ENCODE results near the gene ANGPT4. TPM values are rescaled to one million over a fixed set of nuclear protein-coding genes. Genes with fewer than 3 reads are reported as not detected.

ANGPT4 gene
- total and polyA plus RNA-seq, 10 of the 15 experiments (the other 5 are each of a cell fraction or from before 2014, with no cell fraction given) = 0.01 to 0.16 TPM; not detected in 8

GRCh38 chr20:934186-934840 lies 18.2 kb upstream of the ANGPT4 start:
- 20% methylated on average over 9 of the region's 9 CpGs for WGBS (ENCODE audit: insufficient coverage, insufficient replicate concordance, low lambda C conversion rate, missing lambda C conversion rate)
- Histone ChIP-seq H3K9me3 (replicated peaks; ENCODE audit: control insufficient read depth, insufficient read depth, low read length) (peaks cover 6% of the 10 kb centered on the region; the same call in 2 of the 3 replicates), H3K4me1 (ENCODE audit: control insufficient read depth, insufficient read depth, low read length) (no peaks in the 10 kb centered on the region), H3K4me2 (ENCODE audit: control insufficient read depth, insufficient read depth) (no peak overlapping the region), H2AFZ (ENCODE audit: control insufficient read depth, low read depth, low read length) (no peak overlapping the region), H3K79me2 (ENCODE audit: control insufficient read depth, insufficient read depth, low read length) (no peaks in the 10 kb centered on the region), H4K20me1 (ENCODE audit: control insufficient read depth, insufficient read depth) (no peaks in the 10 kb centered on the region), H3K36me3 (ENCODE audit: control insufficient read depth in 2 of 2, insufficient read depth in 2 of 2, low read length in 1 of 2) (no peaks in the 10 kb centered on the region), H3K9ac (ENCODE audit: control insufficient read depth, insufficient read depth, low read length) (no peak overlapping the region), H3K4me3 (no peak overlapping the region), H3K27ac (ENCODE audit: control insufficient read depth, insufficient read depth) (no peak overlapping the region), H3K27me3 (replicated peaks in 1 of 2; ENCODE audit: control insufficient read depth in 2 of 2, insufficient read depth in 2 of 2, low read length in 1 of 2) (no peaks in the 10 kb centered on the region)
- intact Hi-C loops (cut with micrococcal nuclease; ENCODE audit: unreplicated experiment) = no loop called here
- RAD21 ChIA-PET (ENCODE audit: unreplicated experiment) = no interaction called here
- CTCF ChIA-PET = interaction anchor here (1.9 kb wide), 1 partner anchor 21 kb away, joined by 6 read pairs; no protein-coding TSS in a partner anchor
- in situ Hi-C loops (cut with MboI) = no loop called here
- ATAC-seq (no peak), DNase-seq (ENCODE audit: low read depth, low spot score) (no peak), FAIRE-seq (no peak)
- SMC1A ChIA-PET (ENCODE audit: uncharacterized antibody, unreplicated experiment) = no interaction called here
- no peak for TF ChIP-seq MYC (IDR thresholded peaks at IDR 0.05; ENCODE audit: insufficient read depth, insufficient read length, insufficient replicate concordance, low read length, severe bottlenecking)
- TF ChIP-seq GATAD2B (conservative IDR thresholded peaks at IDR 0.05; ENCODE audit: low read depth) = no peak
- no peak for TF ChIP-seq PAX8 (IDR thresholded peaks at IDR 0.05)
- no peak for TF ChIP-seq TCF7 (IDR thresholded peaks at IDR 0.05; ENCODE audit: borderline replicate concordance)
- TF ChIP-seq RAD21 (IDR thresholded peaks at IDR 0.05; ENCODE audit: insufficient read depth, low read depth, low read length) = no peak
- no peak for TF ChIP-seq ZBTB11 (CRISPR knock-in tag; IDR thresholded peaks at IDR 0.05)
- no peak for TF ChIP-seq SREBF2 (IDR thresholded peaks at IDR 0.05; ENCODE audit: low read length)
- no peak for TF ChIP-seq TBL1XR1 (IDR thresholded peaks at IDR 0.05; ENCODE audit: low read depth, low read length)
- TF ChIP-seq MEF2B (IDR thresholded peaks at IDR 0.05; ENCODE audit: partially characterized antibody, poor library complexity, severe bottlenecking) = no peak
- no peak for TF ChIP-seq NFYA (IDR thresholded peaks at IDR 0.05; ENCODE audit: borderline replicate concordance, low read depth, low read length)
- POLR2A ChIA-PET = no interaction called here
- BruUV-seq (replicated peaks) = no TSS peak
